Activated CD4-positive, alpha-beta T cell treated with anti-CD3 and anti-CD28 coated beads, Interleukin-2, amount 50 U/mL, for 4 hours (primary cell): Measurements from ENCODE around the gene ITLN1.
"Not testable (repeated sequence)": the region's sequence is repeated elsewhere in the genome, so short reads cannot be mapped to it uniquely, and the experiment has no call there.

Source experiments
- DNase-seq, 2 experiments: peaks; one replicate each; pipeline ENCODE4 v3.0.0-alpha.2; 2020

Gene ITLN1

DNA sequence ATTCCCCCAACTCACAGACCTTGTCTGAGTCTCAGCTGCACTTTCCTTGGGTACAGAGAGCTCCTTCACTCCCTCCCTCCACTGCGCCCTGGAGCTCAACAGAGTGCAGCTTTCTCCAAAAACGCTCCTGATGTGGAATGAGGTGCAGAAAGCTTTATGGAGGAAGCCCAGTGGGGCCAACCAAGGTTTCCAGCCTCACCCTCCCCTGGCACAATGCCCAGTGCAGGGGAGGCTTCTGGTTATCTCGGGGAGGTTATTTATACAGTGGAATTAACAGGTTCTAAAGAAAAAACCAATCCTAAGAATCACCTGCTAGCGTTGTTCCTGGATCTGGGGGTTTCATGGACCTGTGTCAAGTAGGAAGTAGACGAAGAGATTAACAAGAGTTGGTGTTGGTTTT lies at the start of gene ITLN1:
Gene ITLN1 (minus strand): TSS at position 139 of the 400 bp plus-strand sequence. CDS start 303 bp downstream, outside the sequence.
- no peak for DNase-seq

DNA sequence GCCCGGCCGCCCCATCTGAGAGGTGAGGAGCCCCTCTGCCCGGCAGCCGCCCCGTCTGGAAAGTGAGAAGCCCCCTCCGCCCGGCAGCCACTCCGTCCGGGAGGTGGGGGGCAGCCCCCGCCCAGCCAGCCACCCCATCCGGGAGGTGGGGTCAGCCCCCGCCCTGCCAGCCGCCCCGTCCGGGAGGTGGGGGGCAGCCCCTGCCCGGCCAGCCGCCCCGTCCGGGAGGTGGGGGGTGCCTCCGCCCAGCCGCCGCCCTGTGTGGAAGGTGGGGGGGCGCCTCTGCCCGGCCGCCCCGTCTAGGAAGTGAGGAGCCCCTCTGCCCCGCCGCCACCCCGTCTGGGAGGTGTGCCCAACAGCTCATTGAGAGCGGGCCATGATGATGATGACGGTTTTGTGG lies 48.3 kb upstream of the ITLN1 start:
- not testable (repeated sequence) for DNase-seq

DNA sequence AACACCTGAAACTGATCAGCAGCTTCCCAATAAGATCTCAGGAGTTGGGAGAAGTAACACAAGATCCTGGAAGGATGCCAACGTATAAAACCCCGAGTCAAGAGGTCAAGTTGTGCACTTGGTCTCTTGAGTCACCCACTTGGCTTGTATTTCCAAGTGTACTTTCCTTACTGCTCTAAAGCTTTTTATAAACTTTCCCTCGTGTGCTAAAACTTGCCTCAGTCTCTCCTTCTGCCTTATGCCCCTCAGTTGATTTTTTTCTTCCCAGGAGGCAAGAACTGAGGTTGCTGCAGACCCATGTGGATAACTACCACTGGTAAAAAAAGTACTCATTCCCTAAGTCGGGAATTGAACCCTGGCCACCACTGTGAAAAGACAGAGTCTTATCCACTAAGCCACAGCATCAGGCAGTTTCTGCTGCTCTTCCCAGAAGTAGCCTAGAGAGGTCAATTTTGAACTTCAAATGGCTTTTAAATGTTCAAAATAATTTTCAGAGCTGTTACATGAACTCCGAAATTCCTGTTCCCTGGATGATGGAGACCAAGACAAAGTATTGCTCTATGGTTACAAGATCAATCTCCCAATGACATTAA lies 40.8 kb upstream of the ITLN1 start:
- DNase-seq, result no peak

DNA sequence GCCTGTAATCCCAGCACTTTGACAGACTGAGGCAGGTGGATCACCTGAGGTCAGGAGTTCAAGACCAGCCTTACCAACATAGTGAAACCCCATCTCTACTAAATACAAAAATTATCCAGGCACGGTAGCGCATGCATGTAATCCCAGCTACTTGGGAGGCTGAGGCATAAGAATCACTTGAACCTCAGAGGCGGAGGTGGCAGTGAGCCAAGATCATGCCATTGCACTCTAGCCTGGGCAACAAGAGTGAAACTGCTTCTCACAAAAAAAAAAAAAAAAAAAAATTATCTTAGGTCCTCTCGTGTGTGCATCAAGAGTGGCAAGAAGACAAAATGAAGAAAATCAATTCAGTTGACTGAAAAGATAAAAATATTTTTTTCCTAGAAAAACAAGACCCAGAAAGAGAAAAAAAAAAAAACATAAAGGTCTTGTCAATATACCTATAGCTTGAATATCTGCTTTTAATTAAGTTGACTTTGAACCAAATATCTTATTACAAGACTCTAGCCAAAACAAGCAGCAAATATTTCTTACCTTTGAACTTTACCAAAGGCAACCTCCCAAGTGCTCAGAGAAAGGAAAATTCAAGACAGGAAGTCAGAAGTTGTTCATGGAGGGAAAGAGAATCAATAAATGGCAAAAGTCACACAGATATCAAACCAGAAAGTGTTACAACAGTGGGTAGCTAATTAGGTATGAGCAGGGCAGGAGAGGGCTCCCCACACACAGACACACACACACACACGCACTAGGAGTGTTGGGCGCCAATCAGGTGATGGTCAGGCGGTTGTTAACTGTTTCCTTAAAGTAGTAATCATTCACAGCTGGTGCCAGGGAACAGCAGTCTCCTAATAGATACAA lies 40.0 kb upstream of the ITLN1 start:
- DNase-seq, result no peak

DNA sequence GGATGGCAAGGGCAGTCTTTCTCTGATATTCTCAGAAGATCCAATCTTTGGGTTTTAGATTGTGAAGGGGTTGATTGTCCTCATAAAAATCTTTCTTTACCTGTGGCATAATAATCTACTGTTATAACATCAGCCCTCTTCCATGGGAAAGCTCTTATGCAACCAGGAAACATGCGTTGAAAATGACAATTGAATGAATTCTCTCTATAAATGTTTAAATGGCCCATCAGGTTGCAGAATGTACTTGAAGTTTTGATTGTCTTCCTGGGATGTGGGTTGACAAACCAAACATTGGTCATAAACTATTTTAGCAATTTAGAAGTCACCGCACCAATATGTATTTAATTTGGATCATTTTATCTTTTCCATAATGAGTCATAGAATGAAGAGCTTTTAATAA lies 31.7 kb upstream of the ITLN1 start:
- no peak for DNase-seq

DNA sequence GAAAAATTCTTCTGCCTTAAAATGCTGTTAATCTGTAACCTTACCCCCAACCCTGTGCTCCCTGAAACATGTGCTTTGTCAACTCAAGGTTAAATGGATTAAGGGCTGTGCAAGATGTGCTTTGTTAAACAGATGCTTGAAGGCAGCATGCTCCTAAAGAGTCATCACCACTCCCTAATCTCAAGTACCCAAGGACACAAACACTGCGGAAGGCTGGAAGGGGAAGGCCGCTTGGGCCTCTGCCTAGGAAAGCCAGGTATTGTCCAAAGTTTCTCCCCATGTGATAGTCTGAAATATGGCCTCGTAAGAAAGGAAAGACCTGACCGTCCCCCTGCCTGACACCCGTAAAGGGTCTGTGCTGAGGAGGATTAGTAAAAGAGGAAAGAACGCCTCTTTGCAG lies 28.2 kb upstream of the ITLN1 start:
- DNase-seq, result not testable (repeated sequence)

DNA sequence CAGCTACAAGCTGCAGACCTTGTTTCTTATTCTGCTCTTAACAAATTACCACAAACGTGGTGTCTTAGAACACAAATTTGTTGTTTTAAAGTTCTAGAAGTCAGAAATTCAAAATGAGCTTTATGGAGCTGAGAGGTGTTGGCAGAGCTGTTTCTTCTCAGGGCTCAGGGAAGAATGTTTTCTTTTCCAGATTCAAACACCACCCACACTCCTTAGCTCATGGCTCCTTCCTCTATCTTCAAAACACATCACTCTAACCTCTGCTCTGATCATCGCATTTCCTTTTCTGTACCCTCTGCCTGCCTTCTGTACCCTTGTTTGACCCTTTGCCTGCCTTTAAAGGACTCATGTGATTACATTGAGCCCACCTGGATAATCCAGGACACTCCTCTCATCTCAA lies 26.9 kb upstream of the ITLN1 start:
- no peak for DNase-seq

DNA sequence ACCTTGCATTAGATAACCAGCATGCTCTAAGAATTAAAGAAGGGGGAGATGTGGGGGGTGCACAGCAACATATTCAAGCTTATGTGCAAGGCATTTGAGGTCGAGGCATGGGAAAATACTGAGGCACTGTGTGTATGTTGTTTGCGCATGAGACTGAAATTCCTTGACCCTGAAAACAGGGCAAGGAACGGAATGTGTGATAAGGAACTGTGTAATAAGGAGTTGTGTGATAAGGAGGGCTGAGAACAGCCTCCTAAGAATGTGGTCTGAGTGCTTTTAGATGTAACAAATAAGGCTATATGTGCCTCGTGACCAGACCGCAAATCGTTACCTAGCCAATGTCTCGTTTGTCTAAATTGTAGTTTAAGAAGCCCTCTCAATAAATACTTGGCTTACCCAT lies 26.5 kb upstream of the ITLN1 start:
- DNase-seq, result no peak

DNA sequence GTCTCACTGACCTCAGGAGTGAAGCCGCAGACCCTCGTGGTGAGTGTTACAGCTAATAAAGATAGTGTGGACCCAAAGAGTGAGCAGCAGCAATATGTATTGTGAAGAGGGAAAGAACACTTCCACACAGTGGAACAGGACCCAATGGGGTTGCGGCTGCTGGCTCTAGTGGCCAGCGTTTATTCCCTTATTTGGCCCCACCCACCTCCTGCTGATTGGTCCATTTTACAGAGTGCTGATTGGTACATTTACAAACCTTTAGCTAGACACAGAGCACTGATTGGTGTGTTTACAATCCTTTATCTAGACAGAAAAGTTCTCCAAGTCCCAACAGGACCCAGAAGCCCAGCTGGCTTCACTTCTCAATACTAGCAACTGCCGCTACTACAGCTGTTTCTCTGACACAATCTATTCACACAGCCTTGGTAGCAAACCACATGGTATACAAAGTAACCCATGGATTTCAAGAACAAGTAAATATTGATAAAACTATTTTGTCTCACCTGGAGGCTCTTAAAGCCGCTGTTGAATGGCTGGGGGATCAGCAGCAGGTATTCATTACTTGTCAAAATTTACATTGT lies 25.3 kb upstream of the ITLN1 start:
- no peak for DNase-seq

DNA sequence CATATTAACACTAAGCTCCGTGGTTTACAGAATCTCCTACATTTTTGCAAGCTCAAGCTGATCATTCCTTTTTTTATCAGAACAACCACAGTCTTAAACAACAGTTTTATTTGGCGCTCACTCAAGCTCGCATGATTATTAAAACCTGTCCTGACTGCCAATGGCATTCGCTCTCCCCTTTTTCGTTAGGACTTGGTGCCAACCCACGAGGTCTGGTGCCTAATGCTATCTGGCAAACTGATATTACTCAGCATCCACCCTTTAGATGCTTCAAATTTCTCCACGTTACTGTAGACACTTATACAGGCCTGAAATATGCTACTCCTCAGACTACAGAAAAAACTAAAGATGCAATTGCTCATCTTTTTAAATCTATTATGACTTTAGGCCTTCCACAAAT lies 23.0 kb upstream of the ITLN1 start:
- DNase-seq, result no peak

DNA sequence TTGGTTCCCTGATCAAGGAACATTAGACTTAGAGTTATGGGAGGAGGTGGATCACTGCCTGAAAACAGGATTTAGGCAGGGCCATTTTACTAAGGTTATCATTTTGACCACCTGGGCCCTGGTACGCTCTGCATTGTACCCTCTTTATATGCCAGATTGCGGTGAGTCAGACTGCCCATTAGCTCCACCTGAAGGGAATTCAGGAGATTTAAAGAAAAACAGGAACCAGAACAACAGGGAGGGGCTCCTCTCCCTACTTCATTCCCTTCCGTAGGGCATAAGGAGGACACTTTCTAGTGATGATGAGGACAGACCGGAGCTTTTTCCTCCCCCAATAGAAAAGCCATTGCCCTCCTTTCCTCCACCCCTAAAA lies 20.6 kb upstream of the ITLN1 start:
- DNase-seq, result no peak

DNA sequence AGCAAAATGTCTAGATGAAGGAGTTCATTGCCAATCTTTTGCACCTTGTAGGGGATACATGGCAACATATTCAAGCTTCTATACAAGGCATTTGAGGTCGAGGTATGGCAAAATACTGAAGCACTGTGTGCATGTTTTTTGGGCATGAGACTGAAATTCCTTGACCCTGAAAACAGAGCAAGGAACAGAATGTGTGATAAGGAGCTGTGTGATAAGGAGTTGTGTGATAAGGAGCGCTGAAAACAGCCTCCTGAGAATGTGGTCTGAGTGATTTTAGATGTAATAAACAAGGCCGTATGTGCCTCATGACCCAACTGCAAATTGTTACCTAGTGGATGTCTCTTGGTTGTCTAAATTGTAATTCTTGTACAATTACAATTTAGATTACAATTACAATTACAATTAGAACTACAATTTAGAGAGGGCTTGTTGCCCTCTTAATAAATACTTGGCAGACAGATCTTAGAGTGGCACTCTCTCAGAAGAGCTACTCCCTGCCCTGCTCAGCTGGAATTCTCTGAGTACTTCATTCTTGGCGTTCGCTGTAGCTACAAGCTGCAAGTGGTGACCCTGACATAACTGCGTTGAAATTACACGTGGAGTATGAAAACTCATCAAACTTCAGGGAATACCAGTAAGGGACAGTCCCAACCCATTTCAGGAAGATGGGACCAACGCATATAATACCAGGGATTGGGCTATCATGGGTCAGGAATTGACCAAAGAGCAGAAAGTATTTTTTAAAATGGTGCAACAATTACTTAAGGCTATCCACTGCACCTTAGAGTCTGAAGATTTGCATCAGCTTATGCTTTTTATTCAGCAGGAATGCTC lies 20.0 kb upstream of the ITLN1 start:
- DNase-seq, result no peak

DNA sequence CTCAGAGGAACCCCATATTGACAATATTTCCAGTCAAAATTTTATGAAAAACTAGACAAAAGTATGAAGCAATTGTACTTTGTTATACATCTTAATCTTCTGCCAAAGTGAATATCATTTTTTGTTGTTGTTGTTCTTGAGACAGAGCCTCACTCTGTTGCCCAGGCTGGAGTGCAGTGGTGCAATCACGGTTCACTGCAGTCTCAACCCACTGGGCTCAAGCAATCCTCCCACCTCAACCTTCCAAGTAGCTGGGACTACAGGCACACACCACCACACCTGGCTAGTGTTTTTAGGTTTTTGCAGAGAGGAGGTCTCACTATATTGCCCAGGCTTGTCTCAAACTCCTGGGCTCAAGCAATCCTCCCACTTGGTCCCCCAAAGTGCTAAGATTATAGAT lies 17.3 kb upstream of the ITLN1 start:
- not testable (repeated sequence) for DNase-seq

DNA sequence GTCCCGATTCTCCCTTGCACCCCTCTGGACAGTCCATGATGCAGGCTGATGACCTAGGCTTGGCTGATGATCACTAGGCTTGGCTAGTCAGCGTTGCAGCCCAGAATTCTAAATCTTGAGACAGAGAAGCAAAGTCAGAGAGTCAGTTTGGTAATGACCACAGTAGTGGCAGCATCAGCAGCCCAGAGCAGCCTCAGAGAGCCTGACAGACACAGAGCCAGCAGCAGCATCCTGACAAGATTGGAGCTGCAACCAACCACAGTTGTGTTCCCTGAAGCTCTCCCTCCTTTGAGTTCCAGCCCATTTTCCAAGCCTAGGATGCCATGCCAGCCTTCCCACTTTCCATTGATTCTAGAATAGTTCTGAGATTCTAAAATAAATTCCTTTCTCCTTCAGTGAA lies 16.8 kb upstream of the ITLN1 start:
- DNase-seq, result no peak

DNA sequence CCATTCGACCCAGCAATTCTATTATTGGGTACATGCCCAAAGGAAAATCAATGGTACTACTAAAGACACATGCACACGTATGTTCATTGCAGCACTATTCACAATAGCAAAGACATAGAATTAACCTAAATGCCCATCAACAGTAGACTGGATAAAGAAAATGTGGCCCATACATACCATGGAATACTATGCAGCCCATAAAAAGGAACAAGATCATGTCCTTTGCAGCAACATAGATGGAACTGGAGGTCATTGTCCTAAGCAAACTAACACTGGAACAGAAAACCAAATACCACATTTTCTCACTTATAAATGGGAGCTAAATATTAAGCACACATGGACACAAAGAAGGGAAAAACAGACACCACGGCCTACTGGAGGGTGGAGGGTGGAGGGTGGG lies 15.7 kb upstream of the ITLN1 start:
- not testable (repeated sequence) for DNase-seq

DNA sequence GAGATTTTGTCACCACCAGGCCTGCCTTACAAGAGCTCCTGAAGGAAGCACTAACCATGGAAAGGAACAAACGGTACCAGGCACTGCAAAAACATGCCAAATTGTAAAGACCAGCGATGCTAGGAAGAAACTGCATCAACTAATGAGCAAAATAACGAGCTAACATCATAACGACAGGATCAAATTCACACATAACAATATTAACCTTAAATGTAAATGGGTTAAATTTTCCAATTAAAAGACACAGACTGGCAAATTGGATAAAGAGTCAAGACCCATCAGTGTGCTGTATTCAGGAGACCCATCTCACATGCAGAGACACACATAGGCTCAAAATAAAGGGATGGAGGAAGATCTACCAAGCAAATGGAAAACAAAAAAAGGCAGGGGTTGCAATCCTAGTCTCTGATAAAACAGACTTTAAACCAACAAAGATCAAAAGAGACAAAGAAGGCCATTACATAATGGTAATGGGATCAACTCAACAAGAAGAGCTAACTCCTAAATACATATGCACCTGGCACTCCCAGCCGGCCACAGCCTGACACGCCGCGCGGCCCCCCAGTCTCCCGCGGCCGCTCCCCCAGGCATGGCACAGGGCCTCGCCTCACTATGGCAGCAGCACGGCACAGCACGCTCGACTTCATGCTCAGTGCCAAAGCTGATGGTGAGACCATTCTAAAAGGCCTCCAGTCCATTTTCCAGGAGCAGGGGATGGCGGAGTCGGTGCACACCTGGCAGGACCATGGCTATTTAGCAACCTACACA lies 9.6 kb upstream of the ITLN1 start:
- not testable (repeated sequence) for DNase-seq

DNA sequence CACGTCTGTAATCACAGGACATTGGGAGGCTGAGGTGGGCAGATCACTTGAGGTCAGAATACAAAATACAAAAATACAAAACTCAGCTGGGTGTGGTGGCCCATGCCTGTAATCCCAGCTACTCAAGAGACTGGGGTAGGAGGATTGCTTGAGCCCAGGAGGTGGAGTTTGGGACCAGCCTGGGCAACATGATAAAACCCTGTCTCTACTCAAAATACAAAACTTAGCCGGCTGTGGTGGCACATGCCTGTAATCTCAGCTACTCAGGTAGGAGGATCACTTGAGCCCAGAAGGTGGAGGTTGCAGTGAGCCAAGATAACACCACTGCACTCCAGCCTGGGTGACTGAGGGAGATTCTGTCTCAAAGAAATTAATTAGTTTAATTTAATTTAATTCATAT lies 6.5 kb upstream of the ITLN1 start:
- DNase-seq, result no peak

DNA sequence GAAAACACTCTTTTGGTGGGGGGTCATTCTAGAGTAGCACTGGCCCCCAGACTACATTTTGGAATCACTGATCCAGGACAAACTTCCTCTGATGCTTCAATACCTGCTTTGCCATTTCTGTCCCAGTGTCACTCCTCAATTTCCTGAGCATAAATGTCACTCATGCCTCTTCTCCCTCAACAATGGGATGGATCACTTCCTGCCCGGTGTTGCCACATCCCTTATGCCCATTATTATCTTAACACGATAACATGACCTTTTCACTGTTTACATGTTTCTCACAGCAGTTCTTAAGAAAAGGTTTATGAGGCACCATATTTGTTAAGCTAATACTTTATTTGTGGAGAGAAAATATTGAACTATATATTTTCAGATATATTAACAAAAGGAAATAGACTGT lies 3.9 kb upstream of the ITLN1 start:
- no peak for DNase-seq

DNA sequence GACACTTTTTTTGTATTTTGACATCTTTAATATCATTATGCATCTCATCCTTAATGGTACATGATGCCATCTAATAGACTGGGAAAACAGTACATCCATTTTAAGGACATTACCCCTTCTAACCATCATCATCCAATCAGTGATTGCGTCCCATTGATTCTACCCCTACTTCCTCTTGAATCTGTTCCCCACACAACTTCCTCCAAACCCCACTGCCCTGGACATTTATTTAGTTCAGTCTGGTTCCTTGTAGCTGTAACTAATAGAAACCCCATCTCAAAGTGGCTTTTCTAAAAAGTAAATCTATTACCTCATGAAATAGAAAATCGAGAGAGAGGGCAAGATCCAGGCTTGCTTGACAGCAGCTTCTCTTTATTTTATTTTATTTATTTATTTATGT lies 2.1 kb upstream of the ITLN1 start:
- DNase-seq, result no peak

DNA sequence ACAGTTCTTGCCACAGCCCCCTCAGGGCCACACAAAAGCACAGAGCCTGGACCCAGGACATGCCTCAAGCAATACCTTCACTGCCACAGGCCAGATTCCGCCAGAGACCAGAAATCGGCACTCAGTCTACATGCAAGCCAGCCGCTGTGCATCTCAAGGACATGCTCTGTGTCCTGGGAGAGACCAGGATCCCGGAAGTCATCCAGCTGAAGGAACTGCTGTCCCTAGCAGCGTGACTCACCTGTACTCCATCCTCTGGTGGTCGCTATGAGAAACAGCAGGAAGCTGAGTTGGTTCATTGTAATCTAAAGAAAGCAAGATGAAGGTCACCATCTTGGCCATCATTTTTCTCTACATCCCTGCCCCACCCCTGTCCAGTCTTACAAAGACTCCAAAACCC lies 401 bp downstream of the ITLN1 start:
- DNase-seq, result no peak

DNA sequence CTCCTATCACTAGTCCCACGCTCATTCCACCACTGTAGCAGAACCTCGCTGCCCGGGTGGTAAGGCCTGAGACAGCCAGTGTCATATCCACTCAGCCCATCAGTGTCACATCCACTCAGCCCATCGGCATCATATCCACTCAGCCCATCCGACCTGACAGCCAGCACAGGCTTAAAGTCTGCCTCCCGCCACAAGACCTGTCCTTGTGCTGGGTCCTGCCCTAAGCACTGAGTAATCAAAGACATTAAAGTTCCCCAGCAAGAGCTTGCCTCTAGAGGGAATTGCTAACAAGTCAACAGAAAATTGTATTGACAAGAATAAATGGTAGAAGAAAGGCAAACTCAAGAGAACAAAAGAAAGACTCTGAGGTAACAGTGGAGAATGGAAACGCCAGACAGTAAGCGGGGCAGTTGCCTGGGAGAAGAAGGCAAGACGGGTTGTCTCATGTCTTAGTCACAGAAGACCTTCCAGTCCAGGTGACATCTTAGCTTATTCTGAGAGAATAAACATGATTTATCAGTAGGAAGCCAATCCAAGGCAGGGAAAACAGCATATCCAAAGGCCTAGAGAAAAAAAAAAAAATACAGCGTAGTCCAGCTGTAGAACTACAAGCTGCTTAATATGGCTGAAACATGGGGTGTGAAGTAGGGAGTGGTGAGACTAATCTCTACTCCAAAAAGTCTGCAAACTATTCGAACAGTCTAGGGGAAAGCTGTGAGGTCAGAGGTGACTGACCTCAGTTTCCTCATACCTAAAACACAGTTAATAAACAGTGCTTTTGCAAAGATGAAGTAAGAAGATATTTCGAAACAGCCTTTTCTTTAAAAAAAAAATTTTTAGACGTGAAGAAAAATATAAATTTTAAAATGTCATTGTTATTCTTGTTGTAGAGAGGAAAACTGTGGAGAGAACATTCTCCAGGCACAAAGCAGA lies 1.1 kb downstream of the ITLN1 start:
- DNase-seq, result no peak
